Measurements from ENCODE around the gene STX19. TPM values are rescaled to one million over a fixed set of nuclear protein-coding genes. Genes with fewer than 3 reads are reported as not detected.

Gene STX19
- total RNA-seq, 5 donors from 2014 or later (not counting 1 experiment from before 2014, with no cell fraction given), result not detected

DNA sequence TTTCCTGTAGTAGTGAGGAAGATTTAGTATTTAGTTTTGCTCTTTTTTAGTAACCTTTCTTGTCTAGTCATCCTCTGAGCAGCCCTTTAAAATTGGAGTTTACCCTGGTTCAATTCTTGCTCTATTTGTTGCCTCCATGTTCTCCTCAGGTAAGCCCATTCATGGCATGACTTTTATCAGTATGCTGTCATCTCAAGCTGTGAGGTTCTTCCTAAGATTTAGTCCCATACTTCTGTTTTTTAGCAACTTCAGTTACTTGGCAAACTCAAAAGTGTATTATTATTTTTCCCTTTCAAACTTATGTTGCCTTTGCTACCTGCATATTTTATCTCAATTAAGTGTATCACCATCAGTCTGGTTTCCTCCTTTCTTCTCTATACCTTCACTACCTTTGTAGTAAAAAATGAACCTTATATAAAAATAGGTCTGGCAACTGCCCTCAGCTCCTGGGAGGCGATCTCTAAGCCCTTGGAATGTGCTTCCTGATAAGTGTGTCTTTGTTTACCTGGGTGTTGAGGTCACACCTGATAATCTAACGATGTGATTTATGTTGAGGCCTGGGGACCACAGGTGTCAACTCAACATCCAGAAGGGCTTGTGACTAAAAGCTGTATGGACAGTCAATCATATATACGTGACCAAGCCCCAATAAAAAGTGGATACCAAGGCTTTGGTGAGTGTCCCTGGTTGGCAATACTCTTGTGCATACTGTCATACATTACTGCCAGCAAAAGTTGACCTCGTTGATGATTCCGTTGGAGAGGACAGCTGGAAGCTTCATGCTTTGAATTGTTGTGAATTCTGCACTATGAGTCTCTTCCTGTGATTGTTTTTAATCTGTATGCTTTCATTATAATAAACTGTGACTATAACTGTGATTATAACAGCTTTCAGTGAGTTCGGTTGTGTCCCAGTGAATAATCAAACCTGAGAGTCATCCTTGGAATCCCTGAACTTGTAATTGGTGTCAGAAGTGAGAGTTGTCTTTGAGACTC is 38.4 kb upstream of the STX19 start:
- ChIA-PET POLR2A (no interaction called here), CTCF (interaction anchor here (0.6 to 1.6 kb wide), 4 partner anchors 16 to 62 kb away, joined by 4 to 5 read pairs (median 4); no protein-coding TSS in a partner anchor)
- no peaks in the 10 kb centered on the region for H3K9me3 ChIP-seq
- H3K9me3 Mint-ChIP-seq, result peaks cover 0 to 5% (median 0%) of the 10 kb centered on the region in 3 donors
- peaks cover 59 to 75% (median 68%) of the 10 kb centered on the region in 3 donors for H3K4me1 Mint-ChIP-seq
- peaks cover 7 to 17% of the 10 kb centered on the region in 2 experiments for H3K4me1 ChIP-seq (ENCODE audit: control insufficient read depth in 1 of 2, extremely low read depth in 1 of 2, insufficient read depth in 2 of 2, low read length in 2 of 2)
- no peaks in the 10 kb centered on the region for H3K27me3 ChIP-seq (replicated peaks in 1 of 2; ENCODE audit: control insufficient read depth in 2 of 2, extremely low read depth in 1 of 2, insufficient read depth in 2 of 2, low read length in 1 of 2)
- peaks cover 5 to 15% of the 10 kb centered on the region in 2 donors for H3K36me3 ChIP-seq (ENCODE audit: control insufficient read depth in 2 of 2, extremely low read depth in 1 of 2, insufficient read depth in 1 of 2, low read length in 1 of 2)
- peaks cover 38% of the 10 kb centered on the region for H3K36me3 Mint-ChIP-seq
- WGBS (ENCODE audit: insufficient coverage), result 83% methylated on average over 2 of the region's 6 CpGs
- H3K4me3 Mint-ChIP-seq, result peak overlapping the region in 2 of 3 donors; percentile 14 to 27
- DNase-seq (no peak), ATAC-seq (replicated peaks in 1 of 4) (no peak)
- H3K27ac ChIP-seq (ENCODE audit: low read length), result no peak overlapping the region
- no peak overlapping the region for H3K4me3 ChIP-seq (ENCODE audit: control insufficient read depth in 1 of 2, extremely low read depth in 1 of 2, low read length in 1 of 2)
- no peaks in the 10 kb centered on the region for H3K27me3 Mint-ChIP-seq
- peak overlapping the region in 1 of 2 donors; percentile 25 for H3K27ac Mint-ChIP-seq

GRCh38 chr3:94065819-94066480 is 37.6 kb upstream of the STX19 start:
- Histone ChIP-seq H3K4me1 (ENCODE audit: control insufficient read depth in 1 of 2, extremely low read depth in 1 of 2, insufficient read depth in 2 of 2, low read length in 2 of 2) (peaks cover 9 to 15% of the 10 kb centered on the region in 2 experiments), H3K9me3 (no peaks in the 10 kb centered on the region), H3K36me3 (ENCODE audit: control insufficient read depth in 2 of 2, extremely low read depth in 1 of 2, insufficient read depth in 1 of 2, low read length in 1 of 2) (peaks cover 5 to 15% of the 10 kb centered on the region in 2 donors), H3K27ac (ENCODE audit: low read length) (no peak overlapping the region), H3K27me3 (replicated peaks in 1 of 2; ENCODE audit: control insufficient read depth in 2 of 2, extremely low read depth in 1 of 2, insufficient read depth in 2 of 2, low read length in 1 of 2) (no peaks in the 10 kb centered on the region), H3K4me3 (ENCODE audit: control insufficient read depth in 1 of 2, extremely low read depth in 1 of 2, low read length in 1 of 2) (no peak overlapping the region)
- H3K4me3 Mint-ChIP-seq, result peak overlapping the region in 1 of 3 donors; percentile 18
- ATAC-seq (replicated peaks in 1 of 4) (no peak), DNase-seq (no peak)
- peak overlapping the region in 1 of 2 donors; percentile 42 for H3K27ac Mint-ChIP-seq
- H3K27me3 Mint-ChIP-seq, result no peaks in the 10 kb centered on the region
- H3K4me1 Mint-ChIP-seq, result peaks cover 59 to 69% (median 62%) of the 10 kb centered on the region in 3 donors
- H3K9me3 Mint-ChIP-seq, result peaks cover 0 to 5% (median 0%) of the 10 kb centered on the region in 3 donors
- CTCF ChIA-PET, result interaction anchor here (0.6 to 1.4 kb wide), 3 partner anchors 24 to 62 kb away, joined by 4 to 5 read pairs (median 4); no protein-coding TSS in a partner anchor
- H3K36me3 Mint-ChIP-seq, result peaks cover 31% of the 10 kb centered on the region
- POLR2A ChIA-PET, result interaction anchor here in 1 of 2 donors (0.7 kb wide), 1 partner anchor 25 kb away, joined by 4 read pairs; no protein-coding TSS in a partner anchor
- 83% methylated on average over 1 of the region's 1 CpG for WGBS (ENCODE audit: insufficient coverage)

- no peak overlapping the region for H3K27ac ChIP-seq (ENCODE audit: low read length)
- Mint-ChIP-seq H3K4me3 (peak overlapping the region in 1 of 3 donors; percentile 26), H3K27ac (no peak overlapping the region), H3K4me1 (peaks cover 59 to 70% (median 66%) of the 10 kb centered on the region in 3 donors), H3K36me3 (peaks cover 39% of the 10 kb centered on the region), H3K27me3 (no peaks in the 10 kb centered on the region), H3K9me3 (peaks cover 0 to 5% (median 0%) of the 10 kb centered on the region in 3 donors)
- no CpG with 5 or more reads among the region's 1 CpG for WGBS (ENCODE audit: insufficient coverage)
- peaks cover 0 to 15% of the 10 kb centered on the region in 2 donors for H3K36me3 ChIP-seq (ENCODE audit: control insufficient read depth in 2 of 2, extremely low read depth in 1 of 2, insufficient read depth in 1 of 2, low read length in 1 of 2)
- CTCF ChIA-PET, result no interaction called here
- POLR2A ChIA-PET, result no interaction called here
- ATAC-seq (replicated peaks in 1 of 4) (no peak), DNase-seq (no peak)
- no peak overlapping the region for H3K4me3 ChIP-seq (ENCODE audit: control insufficient read depth in 1 of 2, extremely low read depth in 1 of 2, low read length in 1 of 2)
- H3K27me3 ChIP-seq (replicated peaks in 1 of 2; ENCODE audit: control insufficient read depth in 2 of 2, extremely low read depth in 1 of 2, insufficient read depth in 2 of 2, low read length in 1 of 2), result no peaks in the 10 kb centered on the region
- H3K9me3 ChIP-seq, result no peaks in the 10 kb centered on the region
- peaks cover 9 to 15% of the 10 kb centered on the region in 2 experiments for H3K4me1 ChIP-seq (ENCODE audit: control insufficient read depth in 1 of 2, extremely low read depth in 1 of 2, insufficient read depth in 2 of 2, low read length in 2 of 2)
These were observed 36.7 kb upstream of the STX19 start for GRCh38 chr3:94065122-94065521.

DNA sequence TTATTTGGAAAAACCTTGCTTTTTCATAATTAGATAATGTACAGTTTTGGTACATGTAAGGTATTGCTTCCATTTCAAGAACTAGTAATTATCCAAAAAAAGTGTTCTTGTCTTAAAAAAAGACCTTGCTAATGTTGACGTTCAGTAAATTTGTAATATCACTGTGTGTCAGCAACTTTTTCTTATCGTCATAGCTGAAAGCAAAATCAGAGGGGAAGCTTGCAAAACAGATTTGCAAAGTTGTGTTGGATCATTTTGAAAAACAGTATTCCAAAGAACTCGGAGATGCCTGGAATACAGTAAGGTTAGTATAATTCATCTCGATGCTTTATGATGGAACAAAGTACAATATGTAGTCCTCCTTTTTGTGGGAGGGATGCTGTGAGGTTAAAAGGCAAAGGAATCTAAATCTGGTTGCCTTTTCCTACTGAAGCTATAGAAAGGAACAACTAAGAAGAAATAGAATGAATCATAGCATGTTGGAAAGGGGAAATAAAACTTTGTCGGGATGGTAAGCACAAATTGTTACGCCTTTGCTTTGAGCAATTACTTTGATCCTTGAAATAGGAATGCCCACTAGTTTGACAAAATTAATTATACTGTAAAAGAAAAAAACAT is 36.0 kb upstream of the STX19 start:
- Mint-ChIP-seq H3K27ac (peak overlapping the region; percentile 98 to 100), H3K4me3 (peak overlapping the region; percentile 91 to 99 (median 98)), H3K36me3 (peaks cover 39% of the 10 kb centered on the region), H3K27me3 (no peaks in the 10 kb centered on the region), H3K4me1 (peaks cover 57 to 69% (median 65%) of the 10 kb centered on the region in 3 donors), H3K9me3 (peaks cover 0 to 5% (median 0%) of the 10 kb centered on the region in 3 donors)
- peaks cover 0 to 19% of the 10 kb centered on the region in 2 donors for H3K36me3 ChIP-seq (ENCODE audit: control insufficient read depth in 2 of 2, extremely low read depth in 1 of 2, insufficient read depth in 1 of 2, low read length in 1 of 2)
- H3K27me3 ChIP-seq (replicated peaks in 1 of 2; ENCODE audit: control insufficient read depth in 2 of 2, extremely low read depth in 1 of 2, insufficient read depth in 2 of 2, low read length in 1 of 2), result no peaks in the 10 kb centered on the region
- ChIA-PET CTCF (interaction anchor here in 1 of 2 donors (1.0 kb wide), 1 partner anchor 59 kb away, joined by 3 read pairs; no protein-coding TSS in a partner anchor), POLR2A (interaction anchor here in 1 of 2 donors (0.6 kb wide), 1 partner anchor 1471 kb away, joined by 3 read pairs; no protein-coding TSS in a partner anchor)
- peaks cover 9 to 15% of the 10 kb centered on the region in 2 experiments for H3K4me1 ChIP-seq (ENCODE audit: control insufficient read depth in 1 of 2, extremely low read depth in 1 of 2, insufficient read depth in 2 of 2, low read length in 2 of 2)
- no peak for ATAC-seq (replicated peaks in 1 of 4)
- WGBS (ENCODE audit: insufficient coverage), result 88% methylated on average over 4 of the region's 6 CpGs
- no peaks in the 10 kb centered on the region for H3K9me3 ChIP-seq
- H3K4me3 ChIP-seq (ENCODE audit: control insufficient read depth in 1 of 2, extremely low read depth in 1 of 2, low read length in 1 of 2), result no peak overlapping the region
- no peak for DNase-seq
- H3K27ac ChIP-seq (ENCODE audit: low read length), result no peak overlapping the region

GRCh38 chr3:94063496-94064119 is 35.2 kb upstream of the STX19 start:
- Histone ChIP-seq H3K4me3 (ENCODE audit: control insufficient read depth in 1 of 2, extremely low read depth in 1 of 2, low read length in 1 of 2) (peak overlapping the region; percentile 66 to 97), H3K4me1 (ENCODE audit: control insufficient read depth in 1 of 2, extremely low read depth in 1 of 2, insufficient read depth in 2 of 2, low read length in 2 of 2) (peaks cover 9 to 15% of the 10 kb centered on the region in 2 experiments), H3K9me3 (no peaks in the 10 kb centered on the region), H3K27ac (ENCODE audit: low read length) (peak overlapping the region; percentile 96), H3K27me3 (replicated peaks in 1 of 2; ENCODE audit: control insufficient read depth in 2 of 2, extremely low read depth in 1 of 2, insufficient read depth in 2 of 2, low read length in 1 of 2) (no peaks in the 10 kb centered on the region), H3K36me3 (ENCODE audit: control insufficient read depth in 2 of 2, extremely low read depth in 1 of 2, insufficient read depth in 1 of 2, low read length in 1 of 2) (peaks cover 0 to 24% of the 10 kb centered on the region in 2 donors)
- Mint-ChIP-seq H3K4me3 (peak overlapping the region; percentile 91 to 99 (median 98)), H3K9me3 (peaks cover 0 to 5% (median 0%) of the 10 kb centered on the region in 3 donors), H3K36me3 (peaks cover 37% of the 10 kb centered on the region), H3K27me3 (no peaks in the 10 kb centered on the region), H3K27ac (peak overlapping the region; percentile 98 to 100), H3K4me1 (peaks cover 53 to 61% (median 59%) of the 10 kb centered on the region in 3 donors)
- ATAC-seq (replicated peaks in 1 of 4) (no peak), DNase-seq (peak in 2 of 35 experiments; percentile 2 to 20)
- CTCF ChIA-PET, result interaction anchor here in 1 of 2 donors (0.7 to 2.0 kb wide), 5 partner anchors 26 to 84 kb away, joined by 3 to 9 read pairs (median 3); partner anchors contain the start of gene ARL13B
- POLR2A ChIA-PET, result interaction anchor here (0.6 to 2.4 kb wide), 7 partner anchors 11 to 1472 kb away, joined by 3 to 21 read pairs (median 3); partner anchors contain the start of gene ARL13B (in 1 of the 2)
- 25% methylated on average over 5 of the region's 17 CpGs for WGBS (ENCODE audit: insufficient coverage)
